ENCODE results near the gene NAP1L4.
"Not testable (repeated sequence)": the region's sequence is repeated elsewhere in the genome, so short reads cannot be mapped to it uniquely, and the experiment has no call there.

Gene NAP1L4

GRCh38 chr11:2921261-2921660 is 70.9 kb downstream of the NAP1L4 start:
- DNase-seq: no peak

DNA sequence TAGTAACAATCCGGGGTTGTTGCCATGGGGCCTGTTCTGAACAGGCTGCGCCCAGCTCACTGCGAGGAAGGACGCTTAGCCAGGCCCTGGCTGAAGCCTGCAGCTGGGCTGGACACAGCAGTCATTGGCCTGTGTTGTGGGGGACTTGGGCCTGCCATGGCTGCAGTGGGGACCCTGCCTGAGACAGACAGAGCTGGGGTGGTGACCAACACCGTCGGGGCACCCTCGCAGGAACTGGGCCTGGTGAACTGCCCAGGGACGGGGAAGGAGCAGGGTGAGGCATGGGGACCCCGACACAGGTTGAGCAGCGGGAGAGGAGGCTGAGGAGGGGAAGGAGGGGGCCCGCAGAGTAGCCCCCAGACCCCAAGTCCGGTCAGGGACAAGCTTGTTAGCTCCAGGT is 71.8 kb downstream of the NAP1L4 start:
- DNase-seq: no peak

- DNase-seq: no peak
These were observed 72.3 kb downstream of the NAP1L4 start for GRCh38 chr11:2919837-2920236.

- no peak for DNase-seq
These were observed 72.9 kb downstream of the NAP1L4 start for GRCh38 chr11:2919188-2919587.

GRCh38 chr11:2917842-2918490 is 74.2 kb downstream of the NAP1L4 start:
- no peak for DNase-seq

GRCh38 chr11:2916892-2917645 is 75.1 kb downstream of the NAP1L4 start:
- DNase-seq: no peak

- no peak for DNase-seq
These were observed 75.8 kb downstream of the NAP1L4 start for GRCh38 chr11:2916114-2916891.

DNA sequence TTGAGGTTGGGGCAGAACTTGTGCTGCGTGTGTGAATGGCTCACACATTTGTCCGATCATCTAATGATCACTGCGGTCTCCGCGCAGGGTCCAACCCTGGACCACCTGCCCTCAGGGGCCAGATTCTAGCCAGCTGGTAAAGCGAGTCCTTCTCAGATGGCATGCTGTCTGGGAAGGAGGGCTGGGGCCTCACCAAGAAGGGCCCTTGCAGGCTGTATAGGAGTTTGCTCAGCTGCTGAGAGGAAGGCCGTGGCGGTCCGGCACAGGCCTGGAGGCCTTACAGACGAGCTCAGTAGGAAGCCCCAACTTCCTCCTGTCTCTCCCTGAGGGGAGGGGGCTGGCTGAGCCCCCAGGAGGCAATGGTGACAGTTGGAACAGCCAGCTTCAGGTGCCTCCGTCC is 76.7 kb downstream of the NAP1L4 start:
- DNase-seq: no peak

DNA sequence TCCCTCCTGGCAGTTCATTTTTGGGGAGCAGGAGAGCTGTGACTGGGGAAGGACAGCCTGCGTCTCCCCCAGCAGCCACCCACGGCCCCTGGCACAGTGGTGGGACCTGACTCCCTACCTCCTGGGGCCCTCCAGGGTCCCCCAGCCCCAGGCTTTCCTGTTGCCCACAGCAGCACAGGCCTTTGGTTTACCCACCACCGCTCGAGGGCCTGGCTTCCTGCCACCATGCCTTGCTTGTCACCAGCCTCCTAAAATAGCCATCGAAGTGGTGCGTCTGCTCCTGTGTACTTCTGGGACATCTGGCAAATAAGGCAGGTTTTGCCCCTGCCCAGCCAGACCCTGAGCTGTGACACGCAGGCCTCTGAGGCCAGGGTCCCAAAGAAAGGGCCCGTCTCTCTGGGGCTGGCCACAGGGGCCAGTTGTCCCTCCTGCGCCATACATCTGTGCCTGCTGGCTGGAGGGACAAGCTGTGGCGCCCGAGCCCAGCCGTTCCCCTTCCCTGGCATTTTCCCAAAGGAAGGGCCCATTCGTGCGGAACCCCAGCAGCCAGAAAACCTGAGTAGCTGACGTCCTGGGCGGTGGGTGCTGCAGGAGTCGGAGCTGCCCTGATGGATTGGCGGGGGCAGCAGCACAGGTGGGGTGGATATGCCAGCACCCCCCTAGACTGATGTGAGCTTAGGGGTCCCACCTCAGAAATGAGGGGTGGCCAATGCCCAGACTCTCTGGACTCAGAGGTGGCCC is 77.5 kb downstream of the NAP1L4 start:
- no peak for DNase-seq

DNA sequence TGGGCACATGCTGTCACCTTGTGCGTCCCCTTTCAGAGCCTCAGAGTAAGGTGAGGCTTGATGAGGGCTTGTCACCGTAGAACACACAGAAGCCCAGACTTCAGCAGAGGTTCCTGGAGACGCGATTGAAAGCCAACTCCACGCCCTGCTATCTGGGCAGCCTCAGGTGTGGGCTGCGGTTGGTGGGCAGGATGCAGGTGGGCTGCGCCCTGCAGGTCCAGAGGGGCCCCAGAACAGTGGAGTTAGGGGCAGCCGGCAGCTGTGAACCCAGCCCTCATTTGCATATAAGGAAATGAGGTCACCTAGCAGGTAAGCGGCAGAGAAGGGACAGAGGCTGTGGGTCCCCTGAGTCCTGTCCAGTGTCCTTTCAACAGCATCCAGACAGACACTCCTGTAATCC is 78.4 kb downstream of the NAP1L4 start:
- DNase-seq: no peak

- no peak for DNase-seq
These were observed 79.1 kb downstream of the NAP1L4 start for GRCh38 chr11:2913019-2913431.

DNA sequence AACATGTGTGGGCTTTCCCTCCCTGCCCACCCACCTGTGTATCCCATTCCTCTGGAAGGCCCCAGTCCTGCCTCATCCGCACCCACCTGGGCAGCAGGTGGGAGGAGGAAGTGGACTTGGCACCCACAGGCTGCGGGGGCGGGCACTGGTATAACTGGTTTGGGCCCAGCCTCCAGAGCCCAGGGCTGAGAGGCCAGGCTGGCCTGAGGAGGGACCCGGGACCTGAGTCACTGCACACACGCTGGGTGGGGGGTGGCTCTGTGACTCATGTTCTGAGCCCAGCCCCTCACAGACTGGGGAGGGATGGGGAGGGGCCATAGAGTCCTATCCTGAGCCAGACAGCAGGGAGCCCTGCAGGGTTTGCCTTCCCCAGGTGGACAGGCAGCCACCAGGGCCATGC is 79.6 kb downstream of the NAP1L4 start:
- DNase-seq: no peak

DNA sequence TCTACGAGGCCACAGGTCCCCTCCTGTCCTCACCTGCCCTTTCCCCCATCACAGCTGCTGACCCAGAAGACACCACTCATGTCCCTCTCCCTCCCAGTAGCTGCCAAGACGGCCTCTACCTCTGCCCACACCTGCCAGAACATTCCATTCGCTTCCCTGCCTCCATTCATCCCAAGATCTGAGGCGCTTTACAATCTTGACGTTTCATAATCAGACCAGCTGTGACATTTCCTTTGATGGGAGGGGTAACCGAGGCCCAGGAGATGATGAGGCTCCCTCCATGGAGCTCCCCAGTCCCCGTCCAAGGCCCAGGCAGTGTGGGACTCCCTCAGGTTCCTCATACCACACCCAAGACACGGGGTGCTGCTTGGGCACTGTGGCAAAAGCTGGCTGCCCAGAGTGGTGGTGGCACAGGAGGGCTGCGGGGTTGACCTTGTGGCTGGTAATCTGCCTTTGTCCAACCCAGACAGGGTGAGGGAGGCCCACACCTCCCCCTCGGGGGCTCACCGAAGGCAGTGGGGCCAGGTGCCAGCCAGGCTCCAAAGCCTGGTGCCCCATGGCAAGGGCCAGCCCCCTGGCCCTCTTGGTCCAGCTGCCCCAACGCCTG is 80.2 kb downstream of the NAP1L4 start:
- no peak for DNase-seq

- no peak for DNase-seq
These were observed 80.9 kb downstream of the NAP1L4 start for GRCh38 chr11:2911088-2911784.

DNA sequence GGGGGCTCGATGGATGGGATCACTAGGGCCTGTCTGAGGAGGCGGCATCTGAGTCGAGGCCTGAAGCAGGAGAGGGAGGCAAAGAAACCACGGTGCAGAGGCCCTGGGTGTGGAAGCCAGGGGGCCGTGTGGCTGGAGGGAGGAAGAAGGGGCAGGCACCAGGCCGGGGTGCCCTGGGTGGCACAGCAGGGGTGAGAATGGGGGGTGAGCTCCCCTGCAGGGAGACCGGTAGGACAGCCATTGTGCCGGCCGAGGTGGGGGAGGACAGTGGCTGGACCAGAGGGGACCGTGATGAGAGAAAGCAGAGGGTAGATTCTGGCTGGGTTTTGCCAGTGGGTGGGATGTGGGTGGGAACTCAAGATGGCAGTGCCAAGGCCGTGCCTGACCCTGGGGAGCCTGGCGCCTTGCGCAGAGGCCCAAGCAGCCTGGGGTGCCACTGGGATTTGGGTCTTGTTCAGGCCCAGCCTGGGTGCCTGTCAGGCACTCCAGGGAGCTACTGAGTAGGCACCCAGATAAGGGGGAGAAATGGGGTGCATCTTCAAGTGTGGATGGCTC is 81.7 kb downstream of the NAP1L4 start:
- DNase-seq: no peak

GRCh38 chr11:2909133-2909902 is 82.8 kb downstream of the NAP1L4 start:
- DNase-seq: no peak

GRCh38 chr11:2908130-2908529 is 84.0 kb downstream of the NAP1L4 start:
- DNase-seq: no peak

DNA sequence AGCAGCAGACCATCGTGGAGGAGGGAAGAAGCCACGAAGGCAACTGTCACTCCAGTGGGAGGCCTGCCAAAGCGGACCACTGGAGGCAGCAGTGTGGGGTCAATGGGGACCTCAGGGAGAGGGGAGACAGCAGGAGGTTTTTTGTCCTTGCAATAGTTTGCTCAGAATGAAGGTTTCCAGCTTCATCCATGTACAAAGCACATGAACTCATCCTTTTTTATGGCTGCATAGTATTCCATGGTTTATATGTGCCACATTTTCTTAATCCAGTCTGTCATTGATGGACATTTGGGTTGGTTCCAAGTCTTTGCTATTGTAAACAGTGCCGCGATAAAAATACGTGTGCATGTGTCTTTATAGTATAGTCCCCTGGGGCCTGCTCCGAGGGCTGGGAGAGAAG is 86.8 kb downstream of the NAP1L4 start:
- DNase-seq: not testable (repeated sequence)

DNA sequence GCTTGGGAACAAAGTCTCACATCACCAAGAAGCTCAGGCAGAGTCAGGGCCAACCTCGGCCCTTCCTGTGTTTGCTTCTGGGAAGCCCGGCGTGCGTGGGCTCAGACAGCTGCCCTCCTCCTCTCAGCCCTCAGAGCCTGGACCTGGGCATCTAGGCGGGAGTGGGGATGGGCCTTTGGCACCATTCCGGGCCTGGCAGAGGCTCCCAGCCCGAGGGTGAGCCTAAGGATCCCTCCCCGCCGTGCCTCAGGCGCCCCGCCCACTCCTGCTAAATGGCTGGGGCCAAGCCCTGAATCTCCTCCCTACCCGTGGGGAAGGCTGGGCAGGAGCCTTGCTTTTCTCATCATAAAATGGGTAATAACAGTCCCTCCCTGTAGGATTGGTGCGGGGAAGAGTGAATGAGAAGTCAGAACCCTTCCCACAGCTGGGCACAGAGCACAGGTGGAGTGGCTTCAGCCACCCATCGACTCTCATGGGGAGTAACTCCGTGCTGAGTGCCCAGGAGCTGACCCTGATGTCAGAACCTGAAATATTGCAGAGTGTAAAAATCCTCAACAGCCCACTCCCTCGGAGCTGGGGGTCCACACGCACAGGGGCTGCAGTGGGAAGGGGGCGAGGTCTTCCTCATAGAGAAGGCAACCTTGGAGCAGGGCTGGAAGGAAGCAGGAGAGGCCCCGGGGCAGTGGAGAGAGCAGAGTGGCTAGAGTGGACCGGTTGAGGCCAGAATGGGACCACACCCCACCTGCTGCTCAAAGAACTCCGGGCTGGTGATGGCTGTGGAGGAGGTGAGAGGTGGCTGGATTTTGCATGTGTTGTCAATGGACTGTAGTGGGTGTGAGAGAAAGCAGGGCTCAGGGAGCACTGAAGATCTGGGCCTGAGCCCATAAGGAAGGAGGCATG is 87.7 kb downstream of the NAP1L4 start:
- DNase-seq: no peak

DNA sequence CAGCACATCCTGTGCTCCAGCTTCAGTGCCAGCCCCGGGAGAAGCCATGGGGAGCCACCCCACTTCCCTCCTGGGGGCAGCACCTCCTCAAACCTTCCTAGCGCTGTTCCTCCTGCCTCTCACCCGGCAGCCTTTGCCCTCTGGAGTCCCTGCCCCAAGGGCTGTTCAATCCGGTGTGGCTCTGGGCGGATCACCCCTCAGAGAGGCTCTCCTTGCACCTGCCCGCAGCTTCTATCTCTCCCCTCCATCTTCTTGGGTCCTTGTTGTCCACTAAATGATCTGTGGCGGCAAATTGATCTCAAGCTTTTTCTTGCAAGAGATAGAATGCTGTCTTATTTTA is 88.5 kb downstream of the NAP1L4 start:
- no peak for DNase-seq
